GM19328 (cell line): ENCODE results near the gene SH3BGRL2.

Source experiments
- ATAC-seq: cut with Tn5 transposase; IDR thresholded peaks from one replicate; pipeline ENCODE4 v1.9.1; 2021; ENCODE audit warnings: mild to moderate bottlenecking, moderate library complexity; ENCODE audit not compliant: unreplicated experiment

SH3BGRL2 gene

DNA sequence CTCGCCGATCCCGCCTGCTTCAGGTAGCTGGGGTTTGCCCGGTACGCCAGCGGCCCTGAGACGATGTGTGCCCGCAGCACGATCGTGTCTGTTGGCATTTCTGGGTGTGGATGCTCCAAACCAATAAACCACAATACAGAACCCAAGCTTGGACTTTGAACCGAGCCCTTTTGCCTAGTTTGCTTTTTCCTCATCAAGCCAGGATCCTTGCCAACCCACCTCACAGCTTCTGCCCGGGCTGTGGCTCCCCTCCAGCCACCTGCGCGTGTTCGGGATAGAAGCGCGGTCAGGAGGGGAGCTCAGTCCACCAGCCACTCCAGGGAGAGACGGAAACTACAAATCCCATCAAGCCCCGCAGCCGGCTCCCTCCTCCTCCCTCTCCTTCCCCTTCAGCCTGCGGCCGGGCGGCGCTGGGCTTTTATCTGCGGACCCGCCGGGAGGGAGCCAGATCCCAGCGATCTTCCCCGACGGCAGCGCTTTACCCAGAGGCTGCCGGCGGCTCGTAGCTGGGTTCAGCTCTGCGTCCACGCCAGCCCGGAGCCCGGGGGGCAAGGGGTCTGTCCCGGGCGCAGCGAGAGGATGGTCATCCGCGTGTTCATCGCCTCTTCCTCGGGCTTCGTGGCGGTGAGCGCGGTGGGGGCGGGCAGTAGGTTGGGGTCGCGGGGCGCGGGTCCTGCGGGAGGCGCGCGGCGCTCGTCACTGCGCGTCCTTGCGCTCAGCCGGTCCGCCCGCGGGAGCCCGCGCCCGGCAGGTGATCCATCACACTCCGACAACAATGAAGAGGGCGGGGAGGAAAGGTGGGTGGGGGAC lies at the start of gene SH3BGRL2:
Gene SH3BGRL2 (plus strand): TSS at position 447 of the 810 bp plus-strand sequence. CDS start 133 bp downstream, at position 580.
- no peak for ATAC-seq

DNA sequence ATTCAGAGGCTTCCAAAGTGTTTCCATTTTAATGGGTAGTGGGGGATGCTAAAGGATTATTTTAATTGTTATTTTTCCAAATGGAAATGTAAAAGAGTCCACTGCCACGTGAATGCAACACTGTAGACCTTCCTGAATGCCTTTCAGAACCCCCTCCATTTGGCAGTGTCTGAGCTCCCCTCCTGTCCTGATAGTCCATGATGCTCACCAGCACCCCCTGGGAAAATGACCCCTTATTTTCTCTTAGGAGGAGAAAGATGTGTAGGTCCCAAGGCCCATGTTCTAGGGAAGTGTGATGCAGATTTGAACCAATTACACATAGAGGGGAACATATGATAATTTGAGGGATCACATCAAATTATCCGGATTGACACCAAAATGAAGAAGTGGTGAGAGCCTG lies 46.8 kb upstream of the SH3BGRL2 start:
- ATAC-seq: no peak

DNA sequence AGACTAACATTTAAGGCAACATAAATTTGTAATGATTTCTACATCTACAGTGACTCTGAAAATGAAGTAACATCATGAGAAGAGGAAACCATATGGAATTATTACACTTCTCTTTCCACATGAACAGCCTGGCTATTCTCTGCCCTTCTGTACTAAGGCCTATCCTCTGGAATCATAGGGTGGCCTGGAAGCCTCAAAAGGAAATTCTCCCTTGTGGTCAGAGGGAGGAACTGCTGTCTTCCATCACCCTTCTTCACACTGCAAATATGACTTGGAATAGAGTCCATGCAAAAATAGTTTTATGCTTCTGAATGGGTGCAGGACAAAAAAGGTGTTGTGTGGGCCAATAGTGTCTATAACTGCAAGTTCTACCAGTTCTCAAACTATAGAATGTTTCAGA lies 44.6 kb upstream of the SH3BGRL2 start:
- ATAC-seq: no peak

DNA sequence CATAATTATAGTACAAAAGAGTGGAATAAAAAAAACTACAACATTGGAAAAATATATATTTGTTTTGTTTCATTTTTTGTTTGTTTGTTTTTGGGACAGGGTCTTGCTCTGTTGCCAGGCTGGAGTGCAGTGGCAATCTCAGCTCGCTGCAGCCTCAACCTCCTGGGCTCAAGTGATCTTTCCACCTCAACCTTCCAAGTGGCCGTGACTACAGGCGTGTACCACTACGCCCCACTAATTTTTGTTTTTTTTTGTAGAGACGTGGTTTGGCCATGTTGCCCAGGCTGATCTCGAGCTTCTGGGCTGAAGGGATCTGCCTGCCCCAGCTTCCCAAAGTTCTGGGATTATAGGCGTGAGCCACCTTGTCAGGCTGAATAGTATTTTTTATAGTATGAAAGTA lies 41.4 kb upstream of the SH3BGRL2 start:
- ATAC-seq: no peak

DNA sequence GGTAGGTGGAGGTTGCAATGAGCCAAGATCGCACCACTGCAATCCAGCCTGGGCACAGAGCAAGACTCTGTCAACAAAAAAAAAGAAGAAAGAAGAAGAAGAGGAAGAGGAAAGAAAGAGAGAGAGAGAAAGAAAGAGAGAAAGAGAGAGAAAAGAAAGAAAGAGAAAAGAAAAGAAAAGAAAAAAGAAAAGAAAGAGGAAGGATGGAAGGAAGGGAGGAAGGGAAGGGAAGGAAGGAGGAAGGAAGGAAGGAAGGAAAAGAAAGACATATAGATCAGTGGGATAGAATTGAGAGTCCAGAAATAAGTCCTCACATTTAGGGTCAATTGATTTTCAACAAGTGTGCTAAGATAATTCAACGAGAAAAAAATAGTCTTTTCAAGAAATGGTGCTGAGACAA lies 34.0 kb upstream of the SH3BGRL2 start:
- no peak for ATAC-seq

DNA sequence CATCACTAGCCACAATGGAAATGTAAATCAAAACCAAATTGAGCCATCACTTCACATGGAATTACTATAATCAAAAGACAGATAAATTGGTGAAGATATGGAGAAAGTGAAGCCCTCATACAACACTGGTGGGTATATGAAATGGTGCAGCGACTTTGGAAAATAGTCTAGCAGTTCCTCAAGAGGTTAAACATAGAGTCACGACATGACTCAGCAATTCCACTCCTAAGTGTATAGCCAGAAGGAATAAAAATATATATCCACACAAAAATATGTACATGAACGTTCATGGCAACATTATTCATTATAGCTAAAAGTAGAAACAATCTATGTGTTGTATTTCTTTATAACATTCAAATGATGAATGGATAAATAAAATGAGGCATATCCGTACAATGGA lies 33.1 kb upstream of the SH3BGRL2 start:
- ATAC-seq: no peak

DNA sequence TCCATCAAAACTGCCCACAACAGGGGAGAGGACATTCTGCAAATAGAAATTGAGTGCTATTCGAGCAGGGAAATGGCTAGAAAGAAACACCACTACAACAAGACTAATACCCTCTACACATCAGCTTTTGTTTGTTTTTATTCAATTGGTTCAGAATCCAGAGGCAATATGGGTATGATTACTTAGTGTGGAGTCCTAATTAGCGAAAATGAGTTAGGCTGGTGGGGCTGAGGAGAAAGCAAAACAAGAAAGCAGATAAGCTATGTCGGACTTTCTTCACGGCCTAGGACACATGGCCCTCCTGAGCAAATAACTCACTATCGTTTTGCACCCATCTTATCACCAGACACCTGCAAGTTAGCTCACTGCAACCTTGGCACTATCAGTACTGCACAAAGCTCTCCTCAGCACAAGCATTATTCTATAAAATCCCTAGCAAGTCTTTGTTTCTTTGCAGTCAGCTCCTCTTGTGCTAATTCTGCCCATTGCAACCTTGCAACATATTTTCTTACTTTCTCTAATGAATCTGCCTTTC lies 31.3 kb upstream of the SH3BGRL2 start:
- ATAC-seq: no peak

DNA sequence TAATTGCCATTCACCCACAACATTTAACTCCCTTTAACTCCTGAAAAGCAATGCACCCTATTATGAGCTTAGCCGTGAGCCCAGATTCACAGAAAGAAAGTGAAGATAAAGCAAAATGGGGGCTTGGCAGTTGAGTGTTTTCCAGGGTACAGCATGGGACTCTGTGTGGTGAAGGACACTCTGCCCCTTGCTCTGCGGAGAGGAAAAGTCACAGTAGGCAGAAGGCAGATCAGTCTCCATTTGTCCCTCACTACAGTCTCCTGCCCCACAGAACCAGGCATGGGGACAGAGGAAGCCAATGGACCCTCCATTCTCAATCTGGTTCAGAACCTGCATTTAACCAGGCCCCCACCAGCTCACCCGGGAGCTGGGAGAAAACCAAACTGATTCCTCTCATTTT lies 30.8 kb upstream of the SH3BGRL2 start:
- no peak for ATAC-seq

DNA sequence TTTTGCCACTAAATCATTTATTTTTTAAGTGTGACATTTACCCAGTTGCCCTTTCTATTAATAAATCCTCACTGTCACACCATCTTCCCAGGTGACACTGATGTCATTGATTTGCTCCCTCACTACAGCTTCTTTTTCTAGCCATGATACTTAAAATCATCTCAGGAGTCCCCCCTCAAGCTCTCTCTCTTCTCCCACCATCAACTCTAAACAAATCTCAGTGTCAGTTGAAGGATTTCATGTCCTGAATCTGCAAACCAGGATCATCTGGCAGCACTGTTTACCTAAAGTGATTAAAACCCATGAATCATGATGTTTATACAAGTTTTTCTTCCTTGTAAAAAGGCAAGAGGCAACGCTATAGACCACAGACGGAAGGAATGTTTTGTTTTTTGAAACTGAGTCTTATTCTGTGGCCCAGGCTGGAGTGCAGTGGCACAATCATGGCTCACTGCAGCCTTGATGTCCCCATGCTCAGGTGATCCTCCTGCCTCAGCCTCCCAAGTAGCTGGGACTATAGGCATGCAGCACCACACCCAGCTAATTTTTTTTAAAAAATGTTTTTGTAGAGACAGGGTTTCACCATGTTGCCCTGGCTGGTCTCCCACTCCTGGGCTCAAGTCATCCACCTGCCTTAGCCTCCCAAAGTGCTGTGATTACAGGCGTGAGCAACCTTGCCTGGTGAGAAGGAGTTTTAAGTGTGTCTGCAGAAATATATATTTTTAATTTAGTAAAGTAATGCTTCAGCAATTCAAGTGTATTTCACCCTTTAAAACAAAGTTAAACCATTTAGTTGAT lies 30.1 kb upstream of the SH3BGRL2 start:
- ATAC-seq: no peak

DNA sequence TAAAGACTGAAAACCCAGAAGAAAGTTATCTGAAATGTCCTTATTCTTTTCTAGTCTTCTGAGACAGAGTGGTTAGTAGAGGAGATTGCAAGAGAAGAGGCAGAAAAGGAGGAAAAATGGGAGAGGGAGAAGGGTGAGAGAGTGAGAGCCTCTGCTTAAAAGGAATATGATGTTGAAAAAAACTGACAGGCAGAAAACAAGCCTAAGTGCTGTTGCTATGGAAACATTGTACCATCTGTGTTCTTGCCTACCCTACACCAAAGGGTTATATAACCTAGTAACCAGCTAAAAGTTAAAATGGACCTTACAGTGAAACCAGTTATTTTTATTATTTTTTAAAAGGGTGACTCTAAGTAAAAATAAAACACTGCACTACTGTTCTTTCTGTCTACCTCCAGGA lies 28.3 kb upstream of the SH3BGRL2 start:
- no peak for ATAC-seq

DNA sequence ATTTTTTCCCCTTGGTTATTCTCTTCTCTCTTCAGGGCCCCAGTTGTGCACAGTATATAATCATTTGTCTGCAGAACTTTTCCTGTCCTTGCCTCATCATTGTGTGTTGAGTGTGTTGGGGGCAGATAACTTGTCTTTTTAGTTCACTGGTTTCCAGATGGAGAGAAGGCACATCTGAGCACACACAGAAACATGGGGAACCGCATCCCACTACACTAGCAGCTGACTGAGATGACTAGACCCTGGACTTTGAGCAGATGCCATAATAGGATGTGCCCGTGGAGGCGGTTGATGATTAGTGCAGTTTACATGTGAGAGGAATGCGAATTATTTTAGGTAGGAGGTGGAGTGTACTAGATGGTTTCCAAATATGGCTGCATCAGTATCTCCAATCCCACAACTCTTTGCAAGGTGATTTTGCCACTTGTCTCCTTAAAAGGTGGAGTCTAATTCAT lies 26.5 kb upstream of the SH3BGRL2 start:
- no peak for ATAC-seq

DNA sequence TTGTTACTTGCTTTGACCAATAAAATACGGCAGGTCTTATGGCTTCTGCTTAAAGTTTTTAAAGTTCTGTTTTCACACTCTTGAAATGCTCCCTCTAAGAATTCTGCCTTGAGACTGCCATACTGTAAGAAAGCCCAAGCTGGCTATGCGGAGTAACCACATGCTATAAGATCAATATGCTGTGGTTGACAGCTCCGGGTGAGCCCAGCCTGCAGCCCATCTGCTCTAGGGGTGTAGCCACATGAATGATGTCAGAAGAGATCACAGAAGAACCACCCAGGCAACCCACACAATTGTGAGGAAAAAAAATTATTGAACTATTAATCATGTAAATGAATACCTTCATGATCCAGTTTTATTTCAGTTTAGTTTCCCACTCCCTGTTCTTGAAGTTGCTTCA lies 26.1 kb upstream of the SH3BGRL2 start:
- ATAC-seq: no peak

DNA sequence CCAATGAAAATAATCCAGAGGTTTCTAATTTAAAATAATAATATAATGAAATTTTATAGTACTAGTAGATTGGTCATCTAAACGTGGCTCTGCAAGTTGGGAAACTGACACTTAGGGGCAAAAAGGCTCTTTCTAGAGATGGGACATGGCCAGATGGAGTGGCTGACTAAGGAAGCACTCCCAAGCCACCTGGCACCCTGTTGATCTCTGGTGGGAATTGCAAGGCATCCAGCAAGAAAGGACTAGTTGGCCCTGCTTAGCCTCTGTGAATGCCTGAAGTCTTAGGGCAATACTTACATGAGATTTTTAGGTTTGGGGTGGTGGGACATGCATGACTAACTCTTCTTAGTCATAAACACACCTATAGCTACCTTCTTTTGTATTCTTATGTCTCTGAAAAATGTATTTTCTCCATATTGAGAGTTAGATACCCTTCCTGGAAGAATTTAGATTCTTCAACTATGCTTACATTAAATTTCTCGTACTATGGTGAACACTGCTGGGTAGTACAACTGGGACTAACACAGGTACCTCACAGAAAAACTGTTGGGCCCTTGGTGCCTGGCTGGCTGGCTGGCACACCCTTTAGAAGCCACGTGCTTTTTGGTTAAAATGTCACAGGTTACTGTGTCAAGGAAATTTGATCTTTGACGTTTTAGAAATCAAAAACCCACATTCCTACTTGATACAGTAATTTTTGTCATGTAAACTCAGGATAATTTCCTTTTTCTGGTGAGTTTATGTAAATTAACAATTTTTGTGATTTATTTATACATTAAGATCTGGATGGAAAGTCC lies 25.0 kb upstream of the SH3BGRL2 start:
- ATAC-seq: no peak

DNA sequence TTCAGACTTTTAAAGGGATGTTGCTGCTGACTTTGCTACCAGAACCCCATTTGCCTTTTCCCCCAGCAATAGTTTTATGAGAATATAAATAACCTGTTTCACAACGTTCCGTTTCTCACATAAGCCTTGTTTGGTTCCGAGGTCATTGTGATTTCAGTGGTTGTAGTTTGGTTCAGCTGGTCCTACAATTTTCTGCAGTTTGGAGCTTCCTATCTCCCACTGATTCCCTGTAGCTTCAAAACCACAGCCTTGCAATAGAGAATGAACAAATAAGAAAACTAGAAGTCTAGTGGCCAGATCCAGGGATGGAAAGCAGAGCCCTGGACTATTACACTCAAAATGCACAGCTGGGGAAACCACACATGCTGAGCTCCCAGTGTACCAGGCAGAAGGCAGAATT lies 24.1 kb upstream of the SH3BGRL2 start:
- ATAC-seq: no peak

DNA sequence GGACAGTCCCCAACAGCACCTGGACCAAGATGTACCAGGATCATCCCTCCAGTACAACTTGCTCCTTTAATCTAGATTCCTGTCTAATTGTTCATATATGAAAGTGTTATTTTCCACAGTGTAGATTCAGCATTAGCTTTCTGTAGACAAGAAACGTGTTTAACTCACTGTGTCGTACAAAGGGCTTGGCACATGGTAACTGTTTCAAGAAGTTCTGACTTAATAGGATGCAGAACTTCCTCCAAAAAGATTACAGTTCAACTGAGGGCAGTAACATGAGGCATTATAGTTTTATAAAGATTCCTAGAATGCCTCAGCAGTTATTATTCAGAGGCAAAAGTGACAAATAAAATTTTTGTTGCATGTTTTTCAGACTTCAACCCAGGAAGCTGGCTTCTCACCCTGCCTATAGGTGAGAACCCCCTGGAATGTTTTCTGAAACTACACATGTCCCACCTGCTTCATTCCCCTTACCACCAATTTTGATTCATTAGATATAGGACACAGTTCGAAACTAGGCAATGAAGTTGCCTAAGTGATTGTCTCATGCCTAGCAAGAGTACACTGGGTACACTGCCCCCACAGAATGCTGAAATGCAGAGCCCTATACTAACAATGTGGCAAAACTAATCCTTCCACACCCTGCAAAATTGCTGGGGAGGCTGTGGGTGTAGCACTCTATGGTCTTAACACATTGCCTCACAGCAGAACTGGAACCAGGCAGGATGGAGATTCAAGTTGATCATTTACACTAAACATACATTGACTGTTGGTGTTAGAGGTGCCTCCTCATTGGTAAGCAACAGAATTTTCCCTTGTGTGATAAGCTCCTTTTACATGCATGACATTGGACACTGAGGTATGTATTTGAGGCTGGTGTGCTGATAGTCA lies 22.6 kb upstream of the SH3BGRL2 start:
- no peak for ATAC-seq

DNA sequence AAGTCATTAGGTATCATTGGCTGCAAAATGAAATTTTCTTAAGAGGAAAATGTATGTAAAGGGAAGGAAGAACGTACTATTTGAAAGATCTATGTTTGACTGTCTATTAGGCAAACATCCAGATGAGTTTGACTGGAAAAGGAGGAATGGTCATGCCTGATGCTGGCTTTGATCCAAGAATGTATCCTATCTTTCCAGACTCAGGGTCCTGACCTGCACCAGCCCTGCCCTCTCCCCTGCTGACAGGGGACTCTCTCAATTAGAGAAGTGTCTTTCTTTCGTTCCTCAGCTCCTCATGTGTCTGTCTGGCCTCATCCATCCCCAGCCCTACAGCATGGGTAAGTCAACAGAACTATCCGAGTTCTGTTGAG lies 21.9 kb upstream of the SH3BGRL2 start:
- no peak for ATAC-seq

DNA sequence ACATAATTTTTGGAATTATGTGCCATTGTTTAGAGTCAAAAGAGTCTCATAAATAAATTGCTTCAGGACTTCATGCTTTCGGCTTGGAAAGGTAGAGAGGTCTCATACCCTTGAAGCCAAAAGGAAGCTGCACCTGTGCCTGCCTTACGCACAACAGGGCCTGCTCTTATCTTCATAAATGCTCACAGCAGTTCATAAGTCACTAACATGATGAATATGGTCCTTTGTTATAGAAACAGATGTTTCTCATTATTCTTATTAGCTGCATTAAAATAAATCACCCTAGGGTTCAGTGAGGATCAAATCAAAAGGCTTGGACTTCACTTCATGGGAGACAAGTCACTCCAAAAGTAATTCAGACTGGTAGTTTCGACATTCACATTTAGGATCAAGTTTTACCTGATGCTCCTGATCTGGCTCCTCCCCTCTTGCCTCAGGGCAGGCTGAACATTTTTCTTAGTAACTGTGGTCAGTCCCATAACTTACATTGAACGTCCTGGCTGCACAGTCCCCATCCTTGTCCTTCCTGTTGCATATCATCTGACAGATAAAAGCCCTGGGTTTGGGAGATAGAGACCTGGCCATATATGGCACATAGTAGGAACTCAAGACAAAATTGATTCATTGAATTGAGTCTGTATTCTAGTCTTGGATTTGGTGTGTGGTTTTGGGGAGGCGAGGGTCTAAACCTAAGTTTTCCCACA lies 20.7 kb upstream of the SH3BGRL2 start:
- no peak for ATAC-seq

DNA sequence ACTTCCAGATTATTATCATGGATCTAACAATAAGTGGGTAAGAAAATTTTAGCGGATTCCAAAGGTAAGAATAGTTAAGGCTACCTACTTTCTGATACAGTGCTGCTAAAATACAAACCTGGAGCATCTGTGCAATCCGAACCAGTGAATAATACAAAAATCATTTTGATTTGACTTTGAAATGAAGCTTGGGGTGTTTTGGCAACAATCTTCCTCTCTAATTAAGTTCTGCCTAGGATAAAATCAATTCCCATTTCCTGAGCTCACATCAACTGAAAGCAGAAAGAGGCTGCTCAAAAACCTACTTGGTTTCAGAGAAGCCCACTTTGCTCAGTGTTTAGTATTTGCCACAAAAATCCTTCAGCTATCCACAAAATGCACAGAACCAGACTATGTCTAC lies 18.7 kb upstream of the SH3BGRL2 start:
- ATAC-seq: no peak

DNA sequence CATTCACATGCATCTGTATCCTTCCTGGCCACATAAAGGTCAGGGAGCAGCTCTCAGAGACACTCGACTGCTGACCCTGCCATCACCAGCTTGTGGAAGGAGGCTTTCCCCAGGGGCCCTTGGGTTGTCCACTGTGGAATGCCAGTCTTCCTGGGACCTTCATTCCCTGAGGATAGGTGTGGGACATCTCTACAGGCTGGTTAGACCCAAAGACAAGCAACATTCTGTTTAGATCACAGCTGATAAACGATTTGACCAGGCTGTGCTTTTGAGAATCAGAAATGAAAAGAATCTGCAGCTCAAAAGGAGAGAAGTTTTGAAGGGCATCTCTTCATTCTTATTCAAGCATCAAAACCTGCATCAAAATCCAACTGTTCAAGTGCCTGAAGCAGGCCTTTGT lies 18.2 kb upstream of the SH3BGRL2 start:
- ATAC-seq: no peak

DNA sequence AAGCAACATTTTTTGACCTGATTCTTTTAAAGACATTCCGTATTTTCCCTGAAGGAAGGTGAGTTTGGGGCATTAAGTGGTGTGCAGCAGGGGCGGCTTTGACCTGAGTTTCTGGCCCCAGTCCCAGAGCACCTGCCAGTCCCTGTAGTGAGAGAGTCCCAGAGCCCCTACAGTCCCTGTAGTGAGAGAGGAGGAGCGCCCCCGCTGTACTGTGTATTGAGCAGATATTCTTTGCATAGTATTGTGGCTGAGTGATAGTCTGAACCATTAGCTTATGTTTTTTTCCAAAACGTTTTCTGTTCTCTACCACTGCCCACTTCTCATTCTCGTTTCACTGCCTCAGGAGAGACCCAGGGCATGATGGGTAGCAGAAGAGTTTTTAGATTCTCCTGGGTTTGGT lies 17.2 kb upstream of the SH3BGRL2 start:
- ATAC-seq: no peak
